K562 (cell line): Measurements from ENCODE around the gene ENDOG. TPM values are rescaled to one million over a fixed set of nuclear protein-coding genes. Genes with fewer than 3 reads are reported as not detected.

Experiments used
- CEBPB ChIP-seq: fragments of 450-650 bp; IDR thresholded peaks from 2 replicates; pipeline ENCODE4 v1.6.1; 2016; ENCODE audit warnings: missing genetic modification characterization, missing compliant biosample characterization
- HDAC6 ChIP-seq: IDR thresholded peaks from 2 replicates; pipeline ENCODE4 v1.6.1; 2012; ENCODE audit warnings: low read depth, mild to moderate bottlenecking, control low read depth, inconsistent platforms, low read length, moderate library complexity
- JUNB ChIP-seq: fragments of 450-650 bp; formaldehyde crosslinking; conservative IDR thresholded peaks from 2 replicates; pipeline ENCODE4 v1.4.0; 2020; ENCODE audit warnings: mild to moderate bottlenecking
- MXI1 ChIP-seq: IDR thresholded peaks from 2 replicates; pipeline ENCODE4 v1.6.1; 2011; ENCODE audit warnings: low read depth, mild to moderate bottlenecking, improper control_type of control experiment, low read length
- NR2F6 ChIP-seq: fragments of 450-650 bp; formaldehyde crosslinking; IDR thresholded peaks from 2 replicates; pipeline ENCODE4 v1.4.0; 2020; ENCODE audit warnings: mild to moderate bottlenecking
- PRPF4 ChIP-seq: fragments of 200-400 bp; formaldehyde crosslinking; IDR thresholded peaks from one replicate; pipeline ENCODE4 v1.6.1; 2017; ENCODE audit warnings: low read length, low read depth, mild to moderate bottlenecking; ENCODE audit not compliant: insufficient read depth, poor library complexity, severe bottlenecking
- RAD21 ChIP-seq, 2 experiments: fragments of 250-450 bp in 1 of 2; fragments of 450-650 bp in 1 of 2; sonication (Bioruptor Pico) in 1 of 2; formaldehyde crosslinking in 1 of 2; IDR thresholded peaks in 1 of 2; conservative IDR thresholded peaks in 1 of 2; 2 replicates each; pipeline versions ENCODE4 v1.4.0 to v1.8.0; 2020 to 2022; ENCODE audit warnings: mild to moderate bottlenecking in 2 of 2, moderate library complexity in 1 of 2
- RBM22 ChIP-seq: fragments of 200-400 bp; formaldehyde crosslinking; IDR thresholded peaks from 2 replicates; pipeline ENCODE4 v1.6.1; 2018; ENCODE audit warnings: low read length, low read depth; ENCODE audit not compliant: poor library complexity, severe bottlenecking
- SLC30A9 ChIP-seq: fragments of 250-450 bp; sonication (Bioruptor Pico); IDR thresholded peaks from 2 replicates; pipeline ENCODE4 v1.8.0; 2022; ENCODE audit warnings: mild to moderate bottlenecking, moderate library complexity
- ZNF274 ChIP-seq: IDR thresholded peaks from 2 replicates; pipeline ENCODE4 v1.6.1; 2011; ENCODE audit warnings: low read depth, mild to moderate bottlenecking, low read length, moderate library complexity, borderline replicate concordance
- ZNF395 ChIP-seq: fragments of 200-800 bp; sonication (Bioruptor generic); IDR thresholded peaks from 2 replicates; pipeline ENCODE4 v1.6.1; 2017; ENCODE audit warnings: missing genetic modification characterization, missing compliant biosample characterization
- ZNF41 ChIP-seq: fragments of 250-450 bp; sonication (Bioruptor Pico); conservative IDR thresholded peaks from 2 replicates; pipeline ENCODE4 v1.4.0; 2020; ENCODE audit warnings: mild to moderate bottlenecking
- polyA plus RNA-seq, 8 experiments: library from polyadenylated mRNA; depleted of rRNA in 4 of 8; stranded (reverse) in 5 of 8; unstranded in 3 of 8; fragments of >200 nt; fragmentation: Nextera tagmentation in 2 of 8; fragmentation: Illumina TruSeq in 1 of 8; extraction: Ambion mirVana in 2 of 8; extraction: Trizol in 1 of 8; gene quantifications; 2 replicates each; pipeline versions ENCODE4 v1.2.1 to v1.2.3, GENCODE V29; 2011 to 2014; ENCODE audit warnings: inconsistent platforms in 1 of 8, missing spikeins in 1 of 8
- total RNA-seq, 7 experiments: library from RNA; depleted of rRNA in 6 of 7; stranded (reverse); fragments of >200 nt in 6 of 7; fragmentation: Illumina TruSeq in 2 of 7; extraction: Trizol in 2 of 7; gene quantifications; 2 replicates each; pipeline versions ENCODE4 v1.2.1 to v1.2.3, GENCODE V29; 2011 to 2021; ENCODE audit warnings: low replicate concordance in 1 of 7
- TF ChIP-seq, protein P1 (sequence below), 2 experiments: fragments of 450-650 bp; IDR thresholded peaks; 2 replicates each; pipeline ENCODE4 v1.6.1; 2016; ENCODE audit warnings: mild to moderate bottlenecking in 2 of 2, borderline replicate concordance in 1 of 2, low read depth in 1 of 2, moderate library complexity in 1 of 2
- TF ChIP-seq, protein P2 (sequence below): fragments of 450-650 bp; conservative IDR thresholded peaks from 2 replicates; pipeline ENCODE4 v1.6.1; 2016; ENCODE audit warnings: missing genetic modification characterization, low read depth, mild to moderate bottlenecking, control low read depth, missing compliant biosample characterization

ENDOG gene
- total and polyA plus RNA-seq, 9 of the 15 experiments (the other 6 are each of a cell fraction or from before 2014, with no cell fraction given), result 1.2 to 91.0 (median 25.5) TPM

DNA sequence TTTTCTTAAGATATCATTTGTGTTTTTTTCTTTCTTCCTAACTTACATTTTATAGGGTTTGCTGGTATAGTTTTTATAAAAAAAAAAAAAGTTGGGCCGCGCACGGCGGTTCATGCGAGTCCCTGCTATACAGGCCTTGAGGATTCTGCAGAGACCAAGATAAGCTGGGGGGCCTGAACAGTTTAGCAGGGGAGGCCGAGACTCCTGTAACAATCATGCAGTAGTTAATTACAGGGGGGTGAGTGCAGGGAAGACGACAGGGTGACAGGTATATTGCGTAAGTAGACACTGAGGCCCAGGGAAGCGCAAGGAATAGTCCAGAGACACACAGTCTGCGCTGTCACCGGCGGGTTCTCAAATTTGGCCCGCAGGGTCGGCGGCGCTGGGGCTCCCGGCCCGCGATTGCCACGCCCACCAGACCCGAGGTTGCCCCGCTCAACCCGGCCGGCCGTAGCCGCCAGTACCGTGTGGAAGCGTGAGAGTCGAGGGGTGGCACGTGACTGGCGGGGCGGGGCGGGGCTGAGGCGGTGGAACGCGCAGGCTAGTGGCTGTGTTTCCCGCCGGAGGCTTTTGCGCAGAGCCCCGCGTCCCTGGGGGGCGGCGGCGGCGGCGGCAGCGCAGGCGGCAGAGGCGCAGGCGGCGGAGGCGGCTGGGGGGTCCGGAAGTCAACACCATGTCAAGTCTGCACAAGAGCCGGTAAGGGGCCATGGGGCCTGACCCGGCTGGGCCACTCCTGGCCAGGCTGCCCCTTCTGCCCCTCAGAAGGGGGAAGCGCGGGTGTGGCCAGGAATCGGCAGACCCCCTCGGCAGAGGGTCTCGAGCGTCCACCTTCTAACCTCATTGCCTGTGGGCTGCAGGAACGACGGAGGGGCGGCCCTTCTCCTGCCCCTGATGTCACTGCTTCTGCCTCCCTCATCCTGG is 31.4 kb upstream of the ENDOG start, which contains the start of gene TBC1D13 (continued):
- TF ChIP-seq, protein P1, sequence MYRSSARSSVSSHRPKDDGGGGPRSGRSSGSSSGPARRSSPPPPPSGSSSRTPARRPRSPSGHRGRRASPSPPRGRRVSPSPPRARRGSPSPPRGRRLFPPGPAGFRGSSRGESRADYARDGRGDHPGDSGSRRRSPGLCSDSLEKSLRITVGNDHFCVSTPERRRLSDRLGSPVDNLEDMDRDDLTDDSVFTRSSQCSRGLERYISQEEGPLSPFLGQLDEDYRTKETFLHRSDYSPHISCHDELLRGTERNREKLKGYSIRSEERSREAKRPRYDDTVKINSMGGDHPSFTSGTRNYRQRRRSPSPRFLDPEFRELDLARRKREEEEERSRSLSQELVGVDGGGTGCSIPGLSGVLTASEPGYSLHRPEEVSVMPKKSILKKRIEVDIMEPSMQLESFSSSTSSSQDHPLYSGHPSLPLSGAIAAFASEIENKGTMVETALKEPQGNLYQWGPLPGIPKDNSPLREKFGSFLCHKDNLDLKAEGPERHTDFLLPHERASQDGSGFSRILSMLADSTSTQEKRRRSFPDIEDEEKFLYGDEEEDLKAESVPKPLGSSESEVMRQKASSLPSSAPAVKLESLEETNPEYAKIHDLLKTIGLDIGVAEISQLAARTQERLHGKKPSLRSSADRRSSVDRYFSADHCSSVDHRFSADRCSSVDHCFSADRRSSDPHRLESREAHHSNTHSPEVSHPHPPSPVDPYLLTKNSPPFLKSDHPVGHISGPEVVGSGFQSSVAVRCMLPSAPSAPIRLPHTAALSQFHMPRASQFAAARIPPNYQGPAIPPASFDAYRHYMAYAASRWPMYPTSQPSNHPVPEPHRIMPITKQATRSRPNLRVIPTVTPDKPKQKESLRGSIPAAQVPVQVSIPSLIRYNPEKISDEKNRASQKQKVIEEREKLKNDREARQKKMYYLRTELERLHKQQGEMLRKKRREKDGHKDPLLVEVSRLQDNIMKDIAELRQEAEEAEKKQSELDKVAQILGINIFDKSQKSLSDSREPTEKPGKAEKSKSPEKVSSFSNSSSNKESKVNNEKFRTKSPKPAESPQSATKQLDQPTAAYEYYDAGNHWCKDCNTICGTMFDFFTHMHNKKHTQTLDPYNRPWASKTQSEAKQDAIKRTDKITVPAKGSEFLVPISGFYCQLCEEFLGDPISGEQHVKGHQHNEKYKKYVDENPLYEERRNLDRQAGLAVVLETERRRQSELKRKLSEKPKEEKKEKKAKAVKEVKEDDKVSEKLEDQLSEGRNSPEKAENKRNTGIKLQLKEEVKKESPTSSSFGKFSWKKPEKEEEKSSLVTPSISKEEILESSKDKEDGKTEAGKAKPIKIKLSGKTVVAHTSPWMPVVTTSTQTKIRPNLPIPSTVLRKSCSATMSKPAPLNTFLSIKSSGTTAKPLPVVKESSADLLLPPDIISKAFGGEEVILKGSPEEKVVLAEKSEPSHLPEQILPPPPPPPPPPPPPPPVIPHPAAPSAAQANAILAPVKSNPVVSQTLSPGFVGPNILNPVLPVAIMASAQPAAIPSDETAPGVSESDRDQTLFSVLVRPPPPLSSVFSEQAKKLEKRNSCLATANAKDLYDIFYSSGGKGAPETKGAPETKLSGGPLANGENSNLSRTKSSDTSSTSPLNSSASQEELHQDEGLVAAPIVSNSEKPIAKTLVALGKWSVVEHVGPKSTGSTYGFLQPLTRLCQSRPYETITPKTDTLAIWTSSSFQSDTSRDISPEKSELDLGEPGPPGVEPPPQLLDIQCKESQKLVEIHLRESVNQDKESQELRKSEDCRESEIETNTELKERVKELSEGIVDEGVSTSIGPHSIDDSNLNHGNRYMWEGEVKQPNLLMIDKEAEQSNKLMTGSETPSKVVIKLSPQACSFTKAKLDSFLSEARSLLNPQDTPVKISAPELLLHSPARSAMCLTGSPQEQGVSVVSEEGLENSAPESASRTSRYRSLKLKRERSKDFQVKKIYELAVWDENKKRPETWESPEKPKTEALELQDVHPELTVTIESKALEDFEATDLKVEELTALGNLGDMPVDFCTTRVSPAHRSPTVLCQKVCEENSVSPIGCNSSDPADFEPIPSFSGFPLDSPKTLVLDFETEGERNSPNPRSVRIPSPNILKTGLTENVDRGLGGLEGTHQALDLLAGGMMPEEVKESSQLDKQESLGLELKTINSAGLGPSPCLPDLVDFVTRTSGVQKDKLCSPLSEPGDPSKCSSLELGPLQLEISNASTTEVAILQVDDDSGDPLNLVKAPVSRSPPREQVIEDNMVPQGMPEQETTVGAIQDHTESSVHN (IDR thresholded peaks at IDR 0.05; ENCODE audit: borderline replicate concordance in 1 of 2, low read depth in 1 of 2), result peak in 1 of 2 experiments; percentile 59; a peak in 1 of 4 replicates
- TF ChIP-seq ZNF395 (peak; percentile 64; the same call in 1 of the 2 replicates), SLC30A9 (CRISPR knock-in tag) (no peak), CEBPB (tag) (peak; percentile 98), JUNB (no peak), RAD21 (CRISPR knock-in tag; conservative IDR thresholded peaks at IDR 0.05 in 1 of 2, IDR thresholded peaks at IDR 0.05 in 1 of 2) (0 out of 4 replicates have a peak, but pooled peaks of 1 of the 2 experiments have one; percentile 25), NR2F6 (CRISPR knock-in tag) (no peak), ZNF41 (0 out of 2 replicates have a peak, but pooled peaks have one; percentile 22), HDAC6 (no peak), RBM22 (peak; percentile 52), ZNF274 (no peak), MXI1 (peak; percentile 53; the same call in 1 of the 2 replicates), PRPF4 (no peak)
- TF ChIP-seq, protein P2, sequence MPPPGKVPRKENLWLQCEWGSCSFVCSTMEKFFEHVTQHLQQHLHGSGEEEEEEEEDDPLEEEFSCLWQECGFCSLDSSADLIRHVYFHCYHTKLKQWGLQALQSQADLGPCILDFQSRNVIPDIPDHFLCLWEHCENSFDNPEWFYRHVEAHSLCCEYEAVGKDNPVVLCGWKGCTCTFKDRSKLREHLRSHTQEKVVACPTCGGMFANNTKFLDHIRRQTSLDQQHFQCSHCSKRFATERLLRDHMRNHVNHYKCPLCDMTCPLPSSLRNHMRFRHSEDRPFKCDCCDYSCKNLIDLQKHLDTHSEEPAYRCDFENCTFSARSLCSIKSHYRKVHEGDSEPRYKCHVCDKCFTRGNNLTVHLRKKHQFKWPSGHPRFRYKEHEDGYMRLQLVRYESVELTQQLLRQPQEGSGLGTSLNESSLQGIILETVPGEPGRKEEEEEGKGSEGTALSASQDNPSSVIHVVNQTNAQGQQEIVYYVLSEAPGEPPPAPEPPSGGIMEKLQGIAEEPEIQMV (tag), result no peak
